Breast epithelium (tissue), 4 donors: ENCODE measurements around the gene RPN1. TPM values are rescaled to one million over a fixed set of nuclear protein-coding genes. Genes with fewer than 3 reads are reported as not detected.

Experiments
- DNase-seq, 2 donors: peaks; one replicate each; pipeline ENCODE4 v3.0.0-alpha.2; 2019; ENCODE audit warnings: low spot score in 2 of 2
- H3K27ac ChIP-seq, 2 donors: fragments of 200-600 bp; sonication (generic) in 1 of 2; one replicate each; pipeline ENCODE4 v1.5.1; 2016 to 2019; ENCODE audit warnings: mild to moderate bottlenecking in 1 of 2
- H3K27me3 ChIP-seq, 2 donors: fragments of 200-600 bp; sonication (generic) in 1 of 2; one replicate each; pipeline versions ENCODE4 v1.5.1 to v1.6.0; 2017 to 2019; ENCODE audit warnings: control low read depth in 1 of 2, mild to moderate bottlenecking in 1 of 2
- H3K36me3 ChIP-seq: fragments of 200-600 bp; one replicate; pipeline ENCODE4 v1.5.1; 2019
- H3K4me1 ChIP-seq, 2 donors: fragments of 200-600 bp; sonication (generic); one replicate each; pipeline ENCODE4 v1.5.1; 2016 to 2019; ENCODE audit warnings: control low read depth in 1 of 2
- H3K4me3 ChIP-seq, 3 donors: fragments of 200-600 bp; sonication (generic); 1 replicate in 2 of 3; 2 replicates in 1 of 3; pipeline ENCODE4 v1.5.1; 2016 to 2019; ENCODE audit warnings: mild to moderate bottlenecking in 3 of 3, moderate library complexity in 2 of 3
- H3K9me3 ChIP-seq, 2 donors: fragments of 200-600 bp; sonication (generic) in 1 of 2; one replicate each; pipeline ENCODE4 v1.5.1; 2016 to 2019; ENCODE audit warnings: control low read depth in 1 of 2
- CTCF ChIP-seq, 3 donors: fragments of 450-650 bp; IDR thresholded peaks; one replicate each; pipeline ENCODE4 v1.5.1; 2016 to 2017; ENCODE audit warnings: antibody characterized with exemption in 3 of 3, mild to moderate bottlenecking in 3 of 3, moderate library complexity in 3 of 3
- POLR2A ChIP-seq: fragments of 450-650 bp; IDR thresholded peaks from one replicate; pipeline ENCODE4 v1.6.1; 2016; ENCODE audit warnings: antibody characterized with exemption, mild to moderate bottlenecking, moderate library complexity
- POLR2AphosphoS5 ChIP-seq, 3 donors: sonication (generic); formaldehyde crosslinking; IDR thresholded peaks; one replicate each; pipeline ENCODE4 v1.6.1; 2017; ENCODE audit warnings: antibody characterized with exemption in 3 of 3
- intact Hi-C: fragments of 100-400 bp; cut with DNase I; formaldehyde crosslinking; loops from one replicate; pipeline ENCODE4 v1.15.1; 2023; ENCODE audit warnings: low total_unique reads
- total RNA-seq, 3 donors: library from RNA; depleted of rRNA; stranded (reverse); fragments of >200 nt; gene quantifications; one replicate each; pipeline ENCODE4 v1.1.0, GENCODE V29; 2016

Gene RPN1
- total RNA-seq, 3 donors from 2014 or later, result 237 to 285 (median 240) TPM

GRCh38 chr3:128576290-128576689 lies 74.3 kb downstream of the RPN1 start:
- DNase-seq, result no peak
- Histone ChIP-seq H3K27ac (no peak overlapping the region), H3K4me1 (no peaks in the 10 kb centered on the region), H3K9me3 (peaks cover 0 to 3% of the 10 kb centered on the region in 2 donors), H3K27me3 (peaks cover 0 to 6% of the 10 kb centered on the region in 2 donors), H3K36me3 (no peaks in the 10 kb centered on the region), H3K4me3 (no peak overlapping the region)
- intact Hi-C loops, result no loop called here
- TF ChIP-seq POLR2AphosphoS5 (IDR thresholded peaks at IDR 0.05) (no peak), POLR2A (no peak), CTCF (IDR thresholded peaks at IDR 0.05) (no peak)

GRCh38 chr3:128575777-128576176 lies 74.8 kb downstream of the RPN1 start:
- intact Hi-C loops, result no loop called here
- Histone ChIP-seq H3K27ac (no peak overlapping the region), H3K27me3 (peaks cover 0 to 6% of the 10 kb centered on the region in 2 donors), H3K4me3 (no peak overlapping the region), H3K4me1 (no peaks in the 10 kb centered on the region), H3K9me3 (peaks cover 0 to 3% of the 10 kb centered on the region in 2 donors), H3K36me3 (no peaks in the 10 kb centered on the region)
- no peak for DNase-seq
- TF ChIP-seq CTCF (IDR thresholded peaks at IDR 0.05), result no peak
- no peak for TF ChIP-seq POLR2AphosphoS5 (IDR thresholded peaks at IDR 0.05)
- TF ChIP-seq POLR2A, result no peak

GRCh38 chr3:128573707-128574162 lies 76.9 kb downstream of the RPN1 start:
- Histone ChIP-seq H3K9me3 (no peaks in the 10 kb centered on the region), H3K27me3 (peaks cover 0 to 6% of the 10 kb centered on the region in 2 donors), H3K4me1 (no peaks in the 10 kb centered on the region), H3K27ac (no peak overlapping the region), H3K4me3 (no peak overlapping the region), H3K36me3 (no peaks in the 10 kb centered on the region)
- intact Hi-C loops, result no loop called here
- DNase-seq, result no peak
- no peak for TF ChIP-seq POLR2AphosphoS5 (IDR thresholded peaks at IDR 0.05)

- Histone ChIP-seq H3K27ac (no peak overlapping the region), H3K36me3 (no peaks in the 10 kb centered on the region), H3K4me3 (no peak overlapping the region), H3K27me3 (peaks cover 0 to 6% of the 10 kb centered on the region in 2 donors), H3K9me3 (no peaks in the 10 kb centered on the region), H3K4me1 (no peaks in the 10 kb centered on the region)
- intact Hi-C loops, result no loop called here
- TF ChIP-seq CTCF (IDR thresholded peaks at IDR 0.05) (no peak), POLR2A (no peak), POLR2AphosphoS5 (IDR thresholded peaks at IDR 0.05) (no peak)
- DNase-seq, result no peak
Observed at GRCh38 chr3:128573160-128573559, 77.5 kb downstream of the RPN1 start.

- Histone ChIP-seq H3K4me1 (no peaks in the 10 kb centered on the region), H3K27me3 (peaks cover 0 to 6% of the 10 kb centered on the region in 2 donors), H3K36me3 (no peaks in the 10 kb centered on the region), H3K27ac (no peak overlapping the region), H3K4me3 (no peak overlapping the region), H3K9me3 (no peaks in the 10 kb centered on the region)
- no peak for TF ChIP-seq CTCF (IDR thresholded peaks at IDR 0.05)
- TF ChIP-seq POLR2AphosphoS5 (IDR thresholded peaks at IDR 0.05), result no peak
- TF ChIP-seq POLR2A, result no peak
- no peak for DNase-seq
- intact Hi-C loops, result no loop called here
Observed at GRCh38 chr3:128572644-128573105, 77.9 kb downstream of the RPN1 start.

GRCh38 chr3:128572013-128572412 lies 78.6 kb downstream of the RPN1 start:
- Histone ChIP-seq H3K27ac (no peak overlapping the region), H3K4me3 (no peak overlapping the region), H3K9me3 (no peaks in the 10 kb centered on the region), H3K36me3 (no peaks in the 10 kb centered on the region), H3K4me1 (no peaks in the 10 kb centered on the region), H3K27me3 (peaks cover 0 to 6% of the 10 kb centered on the region in 2 donors)
- no peak for DNase-seq
- intact Hi-C loops, result no loop called here
- TF ChIP-seq POLR2AphosphoS5 (IDR thresholded peaks at IDR 0.05) (no peak), CTCF (IDR thresholded peaks at IDR 0.05) (no peak), POLR2A (no peak)
